NCI-H1092 treated with DMSO at 0.1 percent for 48 hours (cell line): ENCODE results near the gene RXFP1.

ENCODE experiments used
- DNase-seq: peaks from one replicate; lab custom pipeline; 2025; lab: John Stamatoyannopoulos, UW

Gene RXFP1

DNA sequence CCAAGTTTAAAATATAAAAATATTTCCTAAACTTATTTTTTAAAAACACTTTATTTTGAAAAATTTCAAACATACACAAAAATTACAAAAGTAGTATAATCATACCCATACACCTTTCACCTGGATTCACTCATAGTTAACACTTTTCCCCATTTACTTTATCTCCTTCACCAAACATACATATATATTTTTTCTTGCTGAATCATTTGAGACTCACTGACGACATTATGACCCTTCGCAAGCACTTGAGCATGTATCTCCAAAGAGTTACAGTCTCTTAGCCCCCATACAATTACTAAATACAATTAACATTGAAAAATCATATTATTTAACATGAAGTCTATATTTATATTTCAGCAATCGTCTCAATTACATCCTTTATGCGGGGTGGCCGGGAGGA is 19.8 kb downstream of the RXFP1 start:
- no peak for DNase-seq

DNA sequence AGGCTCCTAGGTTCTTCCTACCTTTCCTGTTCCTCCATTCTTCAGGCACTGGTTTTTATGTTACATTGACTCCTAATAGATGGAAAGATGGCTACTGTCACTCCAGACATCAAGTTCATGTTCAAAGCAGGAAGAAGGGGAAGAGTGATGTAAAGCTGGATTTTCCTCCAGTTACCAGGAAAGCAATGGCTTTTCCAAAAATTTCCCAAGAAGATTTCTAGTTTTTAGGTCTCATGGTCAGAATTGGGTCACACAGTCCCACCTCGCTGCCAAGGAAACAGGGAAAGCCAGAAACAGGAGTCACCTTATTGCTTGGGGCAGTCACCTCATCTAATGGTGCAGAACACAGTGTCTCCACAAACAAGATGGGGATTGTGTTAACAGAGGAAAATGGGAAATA is 21.5 kb downstream of the RXFP1 start:
- no peak for DNase-seq

DNA sequence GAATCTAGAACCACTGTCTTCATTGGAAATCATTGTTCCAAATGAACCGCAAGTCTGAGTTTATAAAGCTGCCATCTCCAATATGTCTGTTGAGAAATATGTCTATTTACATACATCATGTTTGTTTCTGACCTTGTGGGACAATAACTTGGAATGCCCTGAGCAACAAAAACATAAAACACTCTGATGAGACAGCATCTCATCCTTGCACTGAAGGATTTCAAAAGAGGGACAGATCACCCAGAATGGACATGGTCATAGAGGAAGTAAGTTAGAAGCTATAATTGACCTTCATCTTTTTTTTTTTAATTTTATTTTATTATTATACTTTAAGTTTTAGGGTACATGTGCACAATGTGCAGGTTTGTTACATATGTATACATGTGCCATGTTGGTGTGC is 22.5 kb downstream of the RXFP1 start:
- no peak for DNase-seq

DNA sequence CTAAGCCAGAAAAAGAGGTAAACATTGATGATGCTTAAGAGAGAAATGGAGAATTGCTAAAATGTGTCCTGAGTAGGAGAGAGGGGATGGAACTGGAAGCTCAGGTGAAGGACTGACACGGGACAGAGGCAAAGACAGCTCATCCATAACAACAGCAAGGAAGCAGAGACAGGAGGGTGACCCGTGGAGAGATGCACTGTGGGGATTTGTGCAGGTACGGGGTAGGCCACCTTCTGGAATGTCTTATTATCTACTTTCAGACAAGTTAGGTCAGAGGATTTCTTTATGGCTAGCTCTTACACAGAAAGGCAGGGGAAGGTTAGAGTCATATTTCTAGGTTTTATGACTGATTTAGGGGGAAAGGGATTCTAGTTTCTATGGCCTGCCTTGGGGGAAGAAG is 31.7 kb downstream of the RXFP1 start:
- no peak for DNase-seq

DNA sequence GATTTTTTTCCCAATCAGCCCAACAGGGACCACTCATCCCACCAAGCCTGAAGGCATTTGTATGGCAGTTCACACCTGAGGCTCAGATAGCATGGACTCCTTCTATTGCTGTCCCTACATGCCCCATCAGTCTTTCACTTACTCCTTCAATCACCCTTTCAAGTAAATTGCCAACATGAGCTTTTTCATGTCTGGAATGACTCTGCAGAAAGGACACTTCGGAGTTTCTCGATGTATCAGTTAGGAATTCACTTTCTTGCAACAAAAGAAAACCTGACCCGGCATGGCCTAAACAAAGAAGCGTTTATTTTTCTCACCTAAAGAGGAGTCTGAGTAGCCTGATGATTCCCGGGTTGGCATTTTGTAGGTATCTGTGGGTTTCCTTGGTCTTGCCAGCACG is 38.6 kb downstream of the RXFP1 start:
- DNase-seq = no peak

DNA sequence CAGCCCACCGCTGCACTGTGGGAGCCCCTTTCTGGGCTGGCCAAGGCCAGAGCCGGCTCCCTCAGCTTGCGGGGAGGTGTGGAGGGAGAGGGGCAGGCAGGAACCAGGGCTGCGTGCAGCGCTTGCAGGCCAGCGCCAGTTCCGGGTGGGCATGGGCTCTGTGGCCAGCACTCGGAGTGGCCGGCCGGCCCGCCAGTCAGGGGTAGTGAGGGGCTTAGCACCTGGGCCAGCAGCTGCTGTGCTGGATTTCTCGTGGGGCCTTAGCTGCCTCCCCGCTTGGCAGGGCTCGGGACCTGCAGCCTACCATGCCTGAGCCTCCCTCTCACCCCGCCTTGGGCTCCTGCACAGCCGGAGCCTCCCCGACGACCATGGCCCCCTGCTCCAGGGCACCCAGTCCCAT is 45.2 kb downstream of the RXFP1 start:
- DNase-seq = no peak

DNA sequence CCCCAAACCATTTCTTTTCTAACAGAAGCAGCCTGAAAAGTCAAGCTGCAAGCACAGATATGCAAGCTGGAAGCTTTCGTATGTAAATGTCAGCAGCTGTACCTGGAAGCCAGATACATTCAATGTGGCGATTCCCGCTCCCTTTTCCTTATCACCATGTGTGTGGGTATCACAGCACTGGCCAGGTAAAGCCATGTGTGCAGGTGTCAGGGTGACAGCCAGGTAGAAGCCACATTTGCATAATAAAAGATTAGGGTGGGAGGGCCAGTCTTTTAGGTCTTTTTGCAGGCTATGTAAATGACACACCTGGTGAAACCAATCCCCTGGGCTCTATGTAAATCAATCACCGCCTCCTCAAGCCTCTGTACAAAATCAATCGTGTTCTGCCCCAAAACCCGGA is 50.1 kb downstream of the RXFP1 start:
- DNase-seq = no peak

DNA sequence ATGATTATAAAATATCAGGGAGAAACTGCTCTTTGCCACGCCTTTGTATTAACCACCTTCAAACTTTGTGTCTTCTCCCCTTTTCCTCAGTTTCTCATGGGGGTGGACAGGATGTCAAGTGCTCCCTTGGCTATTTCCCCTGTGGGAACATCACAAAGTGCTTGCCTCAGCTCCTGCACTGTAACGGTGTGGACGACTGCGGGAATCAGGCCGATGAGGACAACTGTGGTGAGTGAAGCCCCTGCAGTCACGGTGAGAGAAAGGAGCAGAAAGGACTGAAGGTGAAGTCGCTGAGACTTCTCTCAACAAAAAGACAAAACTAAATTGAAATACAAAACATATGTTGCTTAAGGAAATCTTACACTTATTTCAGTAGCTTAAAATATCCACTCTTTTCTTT is 50.9 kb downstream of the RXFP1 start:
- no peak for DNase-seq

DNA sequence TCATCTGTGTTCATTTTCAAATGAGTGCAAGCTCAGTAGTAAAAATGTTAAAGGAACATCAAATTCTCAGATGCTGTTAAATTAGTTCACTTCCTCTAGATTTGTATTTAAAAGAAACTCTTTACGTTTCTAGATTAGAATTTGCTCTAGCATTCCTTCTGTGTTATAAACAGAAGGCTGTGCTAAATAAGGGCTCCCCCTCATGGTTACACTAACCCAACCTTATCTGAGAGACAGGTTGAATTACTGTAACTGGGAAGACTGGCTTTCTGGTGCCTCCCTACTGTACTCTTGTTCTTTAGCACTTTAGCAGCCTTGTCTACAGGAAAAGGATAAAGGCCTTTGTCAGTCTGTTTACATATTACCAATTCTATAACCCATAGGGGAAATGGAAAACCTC is 56.8 kb downstream of the RXFP1 start:
- DNase-seq = no peak

DNA sequence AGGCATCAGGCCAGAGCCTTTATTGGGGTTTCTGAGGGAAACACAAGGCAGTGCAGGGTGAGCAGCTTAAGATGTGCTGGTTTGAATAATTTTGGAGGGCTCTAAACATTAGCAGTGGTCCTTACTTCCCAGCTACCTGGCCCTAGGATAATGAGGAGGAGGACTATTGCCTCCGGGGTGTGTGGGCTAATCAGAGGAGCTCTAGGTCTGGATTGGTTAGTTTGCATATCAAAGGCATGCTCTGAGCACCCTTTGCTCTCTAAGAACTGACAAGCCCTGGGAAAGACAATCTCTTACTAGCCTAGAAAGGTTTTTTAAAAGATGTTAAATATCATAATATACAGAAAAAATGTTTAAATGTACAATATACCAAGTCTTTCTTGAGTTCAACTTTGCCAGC is 58.4 kb downstream of the RXFP1 start:
- DNase-seq = no peak

DNA sequence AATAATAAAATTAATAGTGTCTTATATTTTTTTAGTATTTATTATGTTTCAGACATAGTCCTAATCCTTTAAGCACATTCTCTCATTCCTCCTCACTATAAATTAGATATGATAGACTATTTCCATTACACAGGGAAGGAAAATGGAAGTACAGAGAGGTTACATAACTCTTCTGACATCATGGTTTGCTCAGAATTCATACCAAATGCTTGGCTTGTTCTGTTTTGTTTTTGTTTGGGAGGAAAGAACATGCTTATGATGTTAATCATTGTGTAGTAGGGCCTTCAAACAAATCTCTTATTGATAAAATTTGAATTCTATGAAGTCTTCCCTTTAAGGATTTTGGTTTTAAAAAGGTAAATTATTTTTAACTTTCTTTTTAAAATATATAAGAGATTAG is 59.5 kb downstream of the RXFP1 start:
- DNase-seq = no peak

DNA sequence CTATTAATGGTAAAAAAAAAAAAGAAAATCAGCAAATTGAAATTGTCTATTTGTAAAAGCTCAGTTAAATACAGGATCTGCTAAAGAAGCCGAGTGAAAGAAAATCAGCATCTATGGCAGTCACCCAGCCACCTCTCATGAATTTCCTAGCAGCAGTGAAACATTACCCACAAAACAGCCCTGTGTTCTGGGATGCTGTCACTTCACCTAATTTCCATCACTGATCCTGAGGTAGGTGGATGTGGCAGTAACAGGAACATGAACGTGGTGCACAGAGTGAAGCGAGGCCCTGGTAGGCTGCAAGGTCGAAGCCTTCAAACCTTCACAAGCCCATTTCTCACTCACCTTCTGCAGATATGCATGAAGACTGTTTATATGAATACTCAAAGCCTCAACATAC is 65.2 kb downstream of the RXFP1 start:
- DNase-seq = no peak

DNA sequence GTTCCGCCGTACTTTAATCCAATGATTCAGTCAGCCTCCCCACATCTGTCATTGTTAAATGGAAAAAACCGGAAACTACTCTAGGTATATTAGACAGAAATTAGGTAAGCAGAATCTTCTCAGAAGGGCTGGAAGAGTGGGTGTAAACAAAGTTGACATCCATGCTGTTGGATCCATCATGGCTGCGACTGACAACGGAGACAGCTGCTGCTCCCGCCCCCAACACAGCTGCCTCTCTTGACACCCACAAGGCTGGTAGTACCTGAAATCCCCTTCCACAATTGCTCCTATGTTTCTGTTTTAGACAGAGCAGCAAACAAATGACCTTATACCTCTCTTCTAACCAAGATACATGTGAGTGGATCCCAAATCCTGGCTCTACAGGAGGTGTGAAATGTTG is 66.6 kb downstream of the RXFP1 start:
- no peak for DNase-seq

DNA sequence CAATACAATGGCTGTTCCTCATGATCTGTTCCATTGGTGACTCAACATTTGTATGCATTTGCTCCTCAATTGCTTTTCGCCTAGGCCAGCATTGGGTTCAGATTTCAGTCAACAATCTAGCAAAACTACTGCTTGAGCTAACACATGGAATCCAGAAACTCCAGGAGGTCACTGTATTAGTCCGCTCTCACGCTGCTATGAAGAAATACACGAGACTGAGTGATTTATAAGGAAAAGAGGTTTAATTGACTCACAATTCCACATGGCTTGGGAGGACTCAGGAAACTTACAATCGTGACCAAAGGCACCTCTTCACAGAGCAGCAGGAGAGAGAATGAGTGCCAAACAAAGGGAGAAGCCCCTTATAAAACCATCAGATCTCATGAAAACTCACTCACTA is 67.1 kb downstream of the RXFP1 start:
- DNase-seq = no peak

DNA sequence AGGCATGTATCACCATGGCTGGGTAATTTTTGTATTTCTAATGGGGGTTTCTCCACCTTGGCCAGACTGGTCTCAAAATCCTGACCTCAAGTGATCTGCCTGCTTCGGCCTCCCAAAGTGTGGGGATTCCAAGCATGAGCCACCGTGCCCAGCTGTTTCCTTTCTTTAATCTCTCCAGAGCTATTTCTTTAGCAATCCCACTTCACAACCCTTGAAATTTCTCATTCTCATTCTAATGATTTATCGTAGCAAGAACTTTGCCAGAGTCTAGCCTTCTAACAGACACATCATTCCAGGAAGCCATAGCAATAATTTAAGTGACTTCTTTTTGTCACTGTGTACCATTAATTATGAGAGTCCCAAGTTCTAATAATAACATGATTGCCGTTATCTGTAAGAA is 68.6 kb downstream of the RXFP1 start:
- no peak for DNase-seq

DNA sequence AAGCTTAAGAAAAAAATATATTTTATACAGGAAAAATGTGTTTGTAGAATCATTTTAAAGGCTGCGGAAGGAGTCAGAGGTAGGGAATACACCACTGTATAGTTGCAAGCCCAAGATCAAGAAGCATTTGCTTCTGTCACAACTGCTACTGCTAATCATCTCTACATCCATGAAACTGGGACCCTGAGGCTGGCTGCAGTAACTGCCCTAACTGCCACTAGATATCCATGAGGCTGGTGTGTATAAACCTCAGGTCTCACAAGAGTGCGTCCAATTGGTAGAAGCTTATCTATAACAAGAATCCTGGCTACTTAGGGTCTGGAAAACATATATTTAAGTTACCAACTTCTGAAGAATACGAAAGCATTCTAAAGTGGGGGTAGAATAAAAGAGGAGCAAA is 69.1 kb downstream of the RXFP1 start:
- DNase-seq = no peak

DNA sequence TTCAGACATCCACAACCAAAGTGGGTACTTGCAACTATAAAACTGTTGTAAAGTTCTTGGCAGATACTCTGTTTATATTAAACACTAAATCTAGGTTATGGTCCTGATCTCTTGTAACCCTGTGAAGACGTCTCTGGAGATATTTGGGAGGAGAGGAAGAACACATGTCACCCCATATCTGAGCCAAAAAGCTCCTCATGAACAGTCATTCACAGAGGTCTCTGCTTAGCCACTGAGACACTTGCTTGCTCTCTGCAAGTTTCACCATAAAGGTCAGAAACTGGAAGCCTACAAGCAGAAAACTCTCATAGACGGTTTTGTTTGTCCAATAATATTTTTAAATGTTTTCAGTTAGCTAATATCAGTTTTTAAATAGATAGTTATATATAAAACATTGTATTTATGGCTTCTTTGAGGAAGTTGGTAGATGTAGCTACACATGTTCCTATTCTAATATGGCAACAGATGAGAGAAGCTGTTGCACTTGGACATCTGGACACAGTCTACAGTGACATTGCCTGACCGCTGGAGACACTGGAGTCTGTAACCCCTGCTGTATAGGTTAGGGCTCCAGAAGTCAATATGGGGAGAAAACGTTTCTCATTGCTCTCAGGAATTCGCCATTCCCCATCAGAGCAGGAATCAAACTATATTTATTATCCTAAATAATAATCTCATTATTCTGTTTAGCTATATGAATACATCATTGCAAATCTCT is 76.4 kb downstream of the RXFP1 start:
- no peak for DNase-seq

DNA sequence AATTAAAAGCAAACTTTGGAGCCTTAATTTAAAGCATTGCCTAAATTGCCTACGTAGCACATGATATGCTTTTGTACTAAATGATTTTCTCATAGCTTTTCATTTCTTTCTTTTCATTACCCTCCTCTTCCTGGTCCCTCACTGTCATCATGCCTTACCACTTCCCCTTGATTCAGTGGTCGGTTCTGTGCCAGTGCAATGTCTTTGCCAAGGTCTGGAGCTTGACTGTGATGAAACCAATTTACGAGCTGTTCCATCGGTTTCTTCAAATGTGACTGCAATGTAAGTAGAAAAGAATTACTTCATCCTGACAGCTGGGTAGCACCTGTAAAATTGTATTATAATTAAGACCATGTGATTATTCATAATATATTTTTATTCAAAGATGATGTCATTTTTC is 77.5 kb downstream of the RXFP1 start:
- DNase-seq = no peak

DNA sequence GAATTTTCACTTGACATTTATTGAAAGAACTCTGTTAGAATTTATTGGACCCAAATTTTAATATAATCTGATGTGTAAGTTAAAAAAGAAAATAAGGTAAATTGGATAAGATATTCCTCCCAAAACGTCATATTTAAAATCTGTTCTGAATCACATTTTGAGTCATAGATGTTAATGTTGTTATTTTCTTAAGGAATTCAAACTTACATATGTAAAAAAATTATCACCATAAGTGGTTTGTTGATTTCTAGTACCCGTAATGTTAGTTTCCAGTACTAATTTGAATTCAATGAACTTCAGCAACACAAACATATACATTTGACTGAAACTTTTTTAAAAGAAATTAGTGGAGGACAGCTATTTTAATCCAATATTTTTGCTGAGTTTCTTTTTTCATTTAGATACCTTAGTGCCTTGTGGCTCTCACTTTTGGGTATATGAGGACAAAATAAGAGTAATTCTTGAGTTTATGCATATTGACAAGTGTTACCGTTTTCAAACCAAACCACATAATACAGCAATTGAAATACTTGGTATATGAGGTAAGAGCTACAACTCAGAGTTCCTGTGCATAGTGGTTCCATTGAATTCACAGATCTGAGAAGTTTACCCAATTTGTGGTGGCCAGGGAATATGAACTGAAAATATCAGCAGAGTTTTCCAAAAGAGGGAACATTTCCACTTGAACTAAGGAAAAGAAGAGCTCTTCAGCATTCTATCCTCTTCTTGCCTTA is 78.2 kb downstream of the RXFP1 start:
- DNase-seq = no peak

DNA sequence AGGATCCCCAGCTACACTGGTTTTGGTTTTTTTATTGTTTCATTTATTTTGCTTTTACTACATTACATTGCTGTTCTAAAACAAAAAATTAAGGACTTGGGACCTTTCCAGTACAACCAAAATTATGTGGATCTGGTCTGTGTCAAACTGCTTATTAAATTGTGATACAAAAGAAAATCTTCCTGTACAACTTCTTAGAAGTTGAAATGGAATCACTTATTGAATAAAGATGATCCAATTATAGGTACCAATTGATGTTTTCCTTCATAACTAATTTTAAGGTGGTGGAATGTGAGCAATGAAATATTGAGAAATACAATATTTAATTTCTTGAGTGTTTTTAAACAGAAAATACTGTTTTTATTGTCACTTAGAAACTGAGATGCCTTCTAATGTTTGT is 82.7 kb downstream of the RXFP1 start:
- DNase-seq = no peak

DNA sequence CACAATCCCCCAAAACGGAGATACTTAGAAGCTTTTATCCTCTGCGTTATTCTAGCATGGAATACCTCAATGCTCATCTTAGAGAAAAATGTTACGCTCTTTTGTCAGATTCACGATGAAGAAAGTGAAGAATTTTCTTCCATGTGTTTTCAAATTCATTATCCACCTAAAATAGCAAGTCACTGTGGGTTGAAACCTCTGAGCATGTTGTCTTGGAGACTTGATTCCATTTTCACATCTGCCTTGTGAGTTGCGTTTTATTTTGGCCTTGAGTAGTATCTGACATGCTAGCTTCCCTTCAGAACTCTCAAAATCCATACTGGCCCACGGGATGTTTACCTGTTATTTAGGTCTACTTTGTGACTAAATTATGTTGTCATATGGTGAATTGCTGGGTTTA is 83.7 kb downstream of the RXFP1 start:
- no peak for DNase-seq

DNA sequence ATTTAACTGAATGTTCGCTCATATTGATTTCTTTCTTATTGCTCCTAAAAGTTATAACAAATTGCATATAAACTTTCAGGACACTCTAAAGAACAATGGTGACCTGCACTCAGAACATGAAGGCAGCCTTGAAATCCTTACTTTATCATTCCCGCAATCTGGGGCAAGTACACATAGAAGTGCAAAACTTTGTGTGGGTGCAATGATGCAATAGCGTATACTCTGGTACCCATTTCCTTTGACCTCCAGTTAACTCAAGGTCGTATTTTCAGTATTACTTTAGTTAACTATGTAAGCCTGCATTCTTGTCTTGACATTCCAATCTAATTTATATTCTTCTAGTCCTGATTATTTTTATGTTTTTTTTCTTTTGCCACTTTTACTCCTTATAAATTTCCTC is 85.3 kb downstream of the RXFP1 start:
- DNase-seq = no peak

DNA sequence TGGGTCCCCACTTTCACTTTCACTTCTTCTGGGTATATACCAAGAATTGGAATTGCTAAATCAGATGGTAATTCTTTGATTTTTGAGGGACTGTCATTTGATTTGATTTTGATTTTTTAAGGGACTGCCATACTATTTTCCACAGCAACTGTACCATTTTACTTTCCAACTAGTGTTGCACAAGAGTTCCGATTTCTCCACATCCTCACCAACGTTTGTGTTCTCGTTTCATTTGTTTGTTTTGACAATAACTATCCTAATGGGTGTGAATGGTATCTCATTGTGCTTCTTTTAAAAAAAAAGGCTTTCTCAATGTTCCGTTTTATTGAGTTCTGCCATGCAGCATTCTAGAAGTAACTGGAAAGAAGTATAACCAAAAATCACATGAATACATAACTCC is 87.4 kb downstream of the RXFP1 start:
- DNase-seq = no peak

DNA sequence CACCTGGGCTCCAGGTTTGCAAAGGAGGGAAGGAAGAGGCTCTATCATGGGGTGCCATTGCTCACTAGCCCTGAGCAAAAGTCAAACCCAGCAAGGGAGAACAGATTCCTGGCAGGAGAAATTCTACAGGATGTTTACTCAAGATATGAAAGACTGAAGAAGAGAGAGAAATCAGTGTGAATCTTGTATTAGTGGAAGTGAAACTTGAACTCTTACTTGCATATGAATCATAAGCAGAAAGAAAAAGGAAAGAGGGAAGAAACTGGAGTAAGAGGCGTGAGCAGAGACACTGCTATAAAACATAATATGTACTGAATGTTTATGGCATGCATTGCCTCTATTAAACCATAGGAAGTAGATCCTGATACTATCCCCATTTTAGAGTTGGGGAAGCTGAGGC is 89.1 kb downstream of the RXFP1 start:
- no peak for DNase-seq
